ENCODE measurements around the gene FDX1. TPM values are rescaled to one million over a fixed set of nuclear protein-coding genes. Genes with fewer than 3 reads are reported as not detected.
A peak's percentile ranks its signal among the peaks of the same experiment; 100 is the strongest.

The FDX1 gene
- total and polyA plus RNA-seq, 8 donors: 6.7 to 11.3 (median 8.3) TPM

DNA sequence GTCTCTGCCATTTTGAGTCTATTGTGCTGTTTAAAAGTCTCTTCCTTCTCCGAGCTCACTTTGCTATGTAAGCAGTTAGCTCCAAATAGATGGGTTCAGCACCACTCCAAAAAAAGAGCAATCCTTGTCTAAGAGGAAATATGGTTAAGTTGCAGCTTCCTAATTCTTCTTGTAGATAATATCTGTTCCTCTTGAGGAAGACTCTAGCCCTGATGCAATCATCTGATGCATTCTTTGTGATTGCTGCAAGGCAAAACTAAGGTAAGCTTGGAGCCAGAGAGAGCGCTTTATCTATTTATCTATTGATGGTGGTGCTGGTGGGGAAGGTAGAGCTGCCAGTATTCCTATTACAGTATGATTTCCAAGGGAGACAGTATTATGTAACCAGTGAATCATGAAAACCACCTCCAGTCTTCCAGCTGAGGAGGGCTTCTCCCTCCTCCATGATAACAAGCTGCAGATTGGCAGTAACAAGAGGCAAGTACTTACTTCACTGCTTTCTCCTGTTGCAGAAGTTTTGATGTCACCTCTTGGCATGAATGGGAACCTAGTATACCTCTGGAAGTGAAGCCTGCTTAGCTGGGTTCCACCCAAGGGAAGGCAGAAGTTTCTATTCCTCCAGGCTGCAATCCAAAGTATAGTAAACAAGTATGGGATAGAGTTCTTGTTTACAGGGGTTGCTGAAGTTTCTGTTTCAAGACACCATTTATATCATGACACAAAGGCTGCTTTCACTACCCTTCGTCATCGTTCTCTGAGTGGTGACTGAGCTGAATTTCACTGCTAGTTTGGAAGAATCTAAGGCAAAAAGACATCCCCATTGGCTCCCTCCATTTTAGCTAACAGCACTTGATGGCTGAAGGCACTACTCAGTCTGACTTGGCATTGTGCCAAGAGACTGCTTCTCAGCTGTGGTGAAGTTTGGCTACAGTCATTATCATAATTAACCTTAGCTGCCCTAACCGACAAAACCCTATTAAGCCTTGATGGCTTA lies 49.7 kb downstream of the FDX1 start:
- H3K27me3 ChIP-seq: no peaks in the 10 kb centered on the region
- DNase-seq: no peak
- peaks cover 0 to 3% (median 0%) of the 10 kb centered on the region in 4 donors for H3K9me3 ChIP-seq
- H3K4me3 ChIP-seq: no peak overlapping the region
- no peaks in the 10 kb centered on the region for H3K36me3 ChIP-seq
- WGBS, 2 donors: 78 to 87% methylated on average over 5 of the region's 5 CpGs
- no peak for FAIRE-seq
- ATAC-seq: peak in 3 of 4 donors; percentile 34 to 78 (median 68)
- intact Hi-C loops (cut with DNase I): no loop called here
- H3K4me1 ChIP-seq: no peaks in the 10 kb centered on the region
- no peak overlapping the region for H3K27ac ChIP-seq
- no peak for TF ChIP-seq CTCF (IDR thresholded peaks at IDR 0.05)

- intact Hi-C loops (cut with DNase I): no loop called here
- Histone ChIP-seq H3K9me3 (peaks cover 0 to 3% (median 0%) of the 10 kb centered on the region in 4 donors), H3K36me3 (no peaks in the 10 kb centered on the region), H3K4me3 (no peak overlapping the region), H3K4me1 (no peaks in the 10 kb centered on the region), H3K27ac (no peak overlapping the region), H3K27me3 (no peaks in the 10 kb centered on the region)
- 88 to 95% methylated on average over 5 of the region's 5 CpGs for WGBS, 2 donors
- TF ChIP-seq CTCF (IDR thresholded peaks at IDR 0.05): no peak
- ATAC-seq (no peak), FAIRE-seq (no peak), DNase-seq (no peak)
These were observed 51.8 kb downstream of the FDX1 start for GRCh38 chr11:110481523-110481922.

- Histone ChIP-seq H3K4me3 (no peak overlapping the region), H3K27ac (no peak overlapping the region), H3K36me3 (no peaks in the 10 kb centered on the region), H3K27me3 (no peaks in the 10 kb centered on the region), H3K9me3 (peaks cover 0 to 3% (median 0%) of the 10 kb centered on the region in 4 donors), H3K4me1 (no peaks in the 10 kb centered on the region)
- ATAC-seq (no peak), FAIRE-seq (no peak), DNase-seq (no peak)
- intact Hi-C loops (cut with DNase I): no loop called here
- WGBS, 2 donors: 66 to 68% methylated on average over 4 of the region's 4 CpGs
- TF ChIP-seq CTCF (IDR thresholded peaks at IDR 0.05): no peak
These were observed 56.4 kb downstream of the FDX1 start for GRCh38 chr11:110486156-110486555.

- intact Hi-C loops (cut with DNase I): no loop called here
- no peak for DNase-seq
- Histone ChIP-seq H3K36me3 (no peaks in the 10 kb centered on the region), H3K4me1 (no peaks in the 10 kb centered on the region), H3K27me3 (no peaks in the 10 kb centered on the region), H3K9me3 (peaks cover 0 to 3% (median 0%) of the 10 kb centered on the region in 4 donors), H3K4me3 (no peak overlapping the region), H3K27ac (no peak overlapping the region)
- 73 to 92% methylated on average over 2 of the region's 2 CpGs for WGBS, 2 donors
- TF ChIP-seq CTCF (IDR thresholded peaks at IDR 0.05): no peak
- ATAC-seq: no peak
- FAIRE-seq: no peak
These were observed 58.7 kb downstream of the FDX1 start for GRCh38 chr11:110488446-110488845.

GRCh38 chr11:110490886-110491285 lies 61.1 kb downstream of the FDX1 start:
- no peak for FAIRE-seq
- H3K27ac ChIP-seq: no peak overlapping the region
- no peak overlapping the region for H3K4me3 ChIP-seq
- no peak for TF ChIP-seq CTCF (IDR thresholded peaks at IDR 0.05)
- no peaks in the 10 kb centered on the region for H3K36me3 ChIP-seq
- peak in 2 of 4 donors; percentile 68 to 71 for ATAC-seq
- H3K4me1 ChIP-seq: no peaks in the 10 kb centered on the region
- DNase-seq: no peak
- H3K27me3 ChIP-seq: no peaks in the 10 kb centered on the region
- no peaks in the 10 kb centered on the region for H3K9me3 ChIP-seq
- intact Hi-C loops (cut with DNase I): no loop called here
- WGBS, 2 donors: 78 to 96% methylated on average over 1 of the region's 1 CpG
